ENCODE results near the gene LRRC74A.

DNA sequence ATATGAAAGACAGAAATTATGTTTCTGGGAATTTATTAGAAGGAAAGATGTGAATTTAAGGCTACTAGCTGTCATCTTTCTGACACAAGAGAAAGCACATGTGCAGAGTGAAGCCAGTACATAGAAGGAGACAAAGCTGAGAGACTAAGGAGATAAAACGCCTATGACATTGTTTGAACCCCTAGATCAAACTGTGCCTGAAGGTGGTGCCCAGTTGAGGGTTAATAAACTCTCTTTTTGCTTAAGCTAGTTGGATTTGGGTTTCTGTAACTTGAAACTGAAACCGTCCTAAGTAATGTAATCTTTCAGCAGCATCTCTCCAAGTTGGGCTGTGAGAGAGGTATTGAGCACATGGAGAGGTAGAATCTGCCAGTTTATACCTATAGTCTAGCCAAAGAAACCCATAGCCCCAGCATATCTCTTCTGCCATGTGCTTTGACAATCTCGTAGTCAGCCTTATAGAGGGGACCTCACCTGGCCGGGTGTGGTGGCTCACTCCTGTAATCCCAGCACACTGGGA lies 84.2 kb downstream of the LRRC74A start:
- TF ChIP-seq ZFP3 (CRISPR knock-in tag; IDR thresholded peaks at IDR 0.05): no peak
- no peak for TF ChIP-seq RARB (CRISPR knock-in tag; IDR thresholded peaks at IDR 0.05)
- no peak for TF ChIP-seq PATZ1 (CRISPR knock-in tag; IDR thresholded peaks at IDR 0.05; ENCODE audit: borderline replicate concordance)
- no peak for TF ChIP-seq ISL1 (CRISPR knock-in tag; IDR thresholded peaks at IDR 0.05)
- no peak for TF ChIP-seq ESRRG (CRISPR knock-in tag; IDR thresholded peaks at IDR 0.05)
- no peak for TF ChIP-seq PPARA (CRISPR knock-in tag; IDR thresholded peaks at IDR 0.05; ENCODE audit: borderline replicate concordance)
- no peak for TF ChIP-seq OSR1 (CRISPR knock-in tag; IDR thresholded peaks at IDR 0.05)

All from SK-N-SH treated with all-trans-retinoic acid at 6 μM for 48 hours (cell line).